Left lung (tissue), 10 donors: ENCODE data around the gene ZIC4. TPM values are rescaled to one million over a fixed set of nuclear protein-coding genes. Genes with fewer than 3 reads are reported as not detected.

ENCODE experiments used
- ATAC-seq: fragments of 200-7000 bp; cut with Tn5 transposase; one replicate; pipeline ENCODE4 v1.9.1; 2020; ENCODE audit warnings: moderate library complexity
- DNase-seq, 4 donors: peaks; one replicate each; pipeline ENCODE4 v3.0.0-alpha.2; 2013 to 2020
- H3K27ac ChIP-seq, 2 donors: fragments of 200-600 bp; sonication (generic) in 1 of 2; one replicate each; pipeline versions ENCODE4 v1.5.0 to v1.8.0; 2020 to 2021
- H3K27me3 ChIP-seq, 2 donors: fragments of 200-600 bp; sonication (generic) in 1 of 2; one replicate each; pipeline versions ENCODE4 v1.5.0 to v1.8.0; 2020 to 2021
- H3K36me3 ChIP-seq, 2 donors: fragments of 200-600 bp; sonication (generic) in 1 of 2; one replicate each; pipeline versions ENCODE4 v1.5.0 to v1.8.0; 2020 to 2021
- H3K4me1 ChIP-seq, 2 donors: fragments of 200-600 bp; one replicate each; pipeline ENCODE4 v1.8.0; 2021
- H3K4me3 ChIP-seq, 2 donors: fragments of 200-600 bp; sonication (generic) in 1 of 2; one replicate each; pipeline versions ENCODE4 v1.5.0 to v1.8.0; 2020 to 2021; ENCODE audit warnings: mild to moderate bottlenecking in 1 of 2
- H3K9me3 ChIP-seq, 2 donors: fragments of 200-600 bp; sonication (generic) in 1 of 2; one replicate each; pipeline versions ENCODE4 v1.5.0 to v1.8.0; 2020 to 2021
- CTCF ChIP-seq, 2 donors: fragments of 200-600 bp; sonication (generic) in 1 of 2; IDR thresholded peaks; one replicate each; pipeline versions ENCODE4 v1.5.0 to v1.8.0; 2021; ENCODE audit warnings: antibody characterized with exemption in 2 of 2
- intact Hi-C, 2 donors: fragments of 100-400 bp; cut with DNase I; formaldehyde crosslinking; loops; one replicate each; pipeline versions ENCODE4 v1.11.2 to v1.14.2; 2022
- polyA plus RNA-seq, 6 donors: library from polyadenylated mRNA; unstranded; fragments of 120-200 nt; gene quantifications; one replicate each; pipeline ENCODE4 v1.2.1, GENCODE V29; 2013; ENCODE audit not compliant: insufficient read length in 6 of 6
- total RNA-seq, 2 donors: library from RNA; stranded (reverse); fragmentation: NEBNext Ultra II Directional; extraction: Animal tissue kit (Norgen Biotek cat#: 25700); gene quantifications; one replicate each; pipeline ENCODE4 v1.2.1, GENCODE V29; 2021
- donor health status: DM: no; HTN: yes; CAD: no.
- donor health status: DM: no; HTN: no; CAD: no.

ZIC4 gene
- total and polyA plus RNA-seq, 8 donors: not detected

GRCh38 chr3:147405231-147406027, 914 bp downstream of the ZIC4 start:
- H3K27me3 ChIP-seq: peaks cover 98 to 100% of the 10 kb centered on the region in 2 donors
- no peak for ATAC-seq
- H3K27ac ChIP-seq: no peak overlapping the region
- H3K9me3 ChIP-seq: no peaks in the 10 kb centered on the region
- intact Hi-C loops: no loop called here
- peaks cover under 1 to 12% of the 10 kb centered on the region in 2 donors for H3K4me1 ChIP-seq
- no peaks in the 10 kb centered on the region for H3K36me3 ChIP-seq
- H3K4me3 ChIP-seq: no peak overlapping the region
- DNase-seq: no peak
- no peak for TF ChIP-seq CTCF (IDR thresholded peaks at IDR 0.05)

- Histone ChIP-seq H3K4me3 (no peak overlapping the region), H3K9me3 (no peaks in the 10 kb centered on the region), H3K36me3 (no peaks in the 10 kb centered on the region), H3K27me3 (peaks cover 92 to 100% of the 10 kb centered on the region in 2 donors), H3K27ac (no peak overlapping the region), H3K4me1 (peaks cover 0 to 7% of the 10 kb centered on the region in 2 donors)
- ATAC-seq: no peak
- no peak for DNase-seq
- intact Hi-C loops: no loop called here
- TF ChIP-seq CTCF (IDR thresholded peaks at IDR 0.05): no peak
Measured at GRCh38 chr3:147404800-147405230, 1.5 kb downstream of the ZIC4 start.

- Histone ChIP-seq H3K27me3 (peaks cover 91 to 100% of the 10 kb centered on the region in 2 donors), H3K4me1 (peaks cover 0 to 2% of the 10 kb centered on the region in 2 donors), H3K9me3 (no peaks in the 10 kb centered on the region), H3K4me3 (no peak overlapping the region), H3K27ac (no peak overlapping the region), H3K36me3 (no peaks in the 10 kb centered on the region)
- no peak for ATAC-seq
- TF ChIP-seq CTCF (IDR thresholded peaks at IDR 0.05): no peak
- DNase-seq: no peak
- intact Hi-C loops: no loop called here
Measured at GRCh38 chr3:147404000-147404799, 2.1 kb downstream of the ZIC4 start.

- Histone ChIP-seq H3K27ac (no peak overlapping the region), H3K4me1 (no peaks in the 10 kb centered on the region), H3K4me3 (no peak overlapping the region), H3K27me3 (peaks cover 91 to 100% of the 10 kb centered on the region in 2 donors), H3K36me3 (no peaks in the 10 kb centered on the region), H3K9me3 (no peaks in the 10 kb centered on the region)
- intact Hi-C loops: no loop called here
- TF ChIP-seq CTCF (IDR thresholded peaks at IDR 0.05): no peak
- DNase-seq: no peak
- no peak for ATAC-seq
Measured at GRCh38 chr3:147403511-147403910, 2.8 kb downstream of the ZIC4 start.

GRCh38 chr3:147402159-147402558, 4.2 kb downstream of the ZIC4 start:
- intact Hi-C loops: no loop called here

More at GRCh38 chr3:147402159-147402558, 4.2 kb downstream of the ZIC4 start:
- TF ChIP-seq CTCF (IDR thresholded peaks at IDR 0.05): no peak
- no peak overlapping the region for H3K27ac ChIP-seq
- ATAC-seq (no peak), DNase-seq (no peak)
- H3K4me3 ChIP-seq: no peak overlapping the region
- peaks cover 91 to 100% of the 10 kb centered on the region in 2 donors for H3K27me3 ChIP-seq
- H3K9me3 ChIP-seq: no peaks in the 10 kb centered on the region
- H3K4me1 ChIP-seq: peaks cover 0 to 3% of the 10 kb centered on the region in 2 donors
- no peaks in the 10 kb centered on the region for H3K36me3 ChIP-seq
